Stimulated activated memory B cell treated with anti-CD40 and anti-IgM and Interleukin-4, amounts not matched to agents 10 μg/mL and 1 μg/mL and 100 μg/mL, for 72 hours (primary cell): Measurements from ENCODE around the gene DLG2.

Experiments
- ATAC-seq: fragments of 150-1000 bp; cut with Tn5 transposase; 2 replicates; pipeline ENCODE4 v1.10.0; 2021
- H3K27ac Mint-ChIP-seq: one replicate; pipeline ENCODE4 v1.8.0; 2022; ENCODE audit warnings: mild to moderate bottlenecking, mixed read lengths
- H3K27me3 Mint-ChIP-seq: one replicate; pipeline ENCODE4 v1.8.0; 2022; ENCODE audit warnings: mixed read lengths
- H3K36me3 Mint-ChIP-seq: one replicate; pipeline ENCODE4 v1.8.0; 2022; ENCODE audit warnings: mixed read lengths
- H3K4me1 Mint-ChIP-seq: one replicate; pipeline ENCODE4 v1.8.0; 2022; ENCODE audit warnings: mixed read lengths
- H3K4me3 Mint-ChIP-seq: one replicate; pipeline ENCODE4 v1.8.0; 2022; ENCODE audit warnings: mild to moderate bottlenecking, moderate library complexity, mixed read lengths
- H3K9me3 Mint-ChIP-seq: one replicate; pipeline ENCODE4 v1.8.0; 2022; ENCODE audit warnings: mixed read lengths

The DLG2 gene

DNA sequence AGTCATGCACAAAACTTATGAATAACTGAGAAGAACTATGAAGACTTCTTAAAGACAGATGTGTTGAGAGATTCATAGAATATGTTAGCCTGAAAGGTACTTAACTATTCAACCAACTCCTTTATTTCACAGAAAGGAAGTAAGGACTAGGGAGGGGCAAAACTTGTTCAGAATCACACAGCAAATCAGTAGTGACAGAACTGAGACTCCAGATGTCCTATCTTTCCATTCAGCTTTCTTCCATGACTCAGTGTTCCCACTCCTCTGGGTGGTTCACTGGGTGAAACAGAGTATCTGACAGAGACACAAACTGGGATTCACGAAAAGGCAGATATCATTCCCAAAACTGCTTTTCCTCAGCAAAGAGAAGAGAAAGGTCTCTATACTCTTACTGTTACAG, 1053.3 kb downstream of the DLG2 start:
- ATAC-seq = no peak
- no peaks in the 10 kb centered on the region for H3K27me3 Mint-ChIP-seq

DNA sequence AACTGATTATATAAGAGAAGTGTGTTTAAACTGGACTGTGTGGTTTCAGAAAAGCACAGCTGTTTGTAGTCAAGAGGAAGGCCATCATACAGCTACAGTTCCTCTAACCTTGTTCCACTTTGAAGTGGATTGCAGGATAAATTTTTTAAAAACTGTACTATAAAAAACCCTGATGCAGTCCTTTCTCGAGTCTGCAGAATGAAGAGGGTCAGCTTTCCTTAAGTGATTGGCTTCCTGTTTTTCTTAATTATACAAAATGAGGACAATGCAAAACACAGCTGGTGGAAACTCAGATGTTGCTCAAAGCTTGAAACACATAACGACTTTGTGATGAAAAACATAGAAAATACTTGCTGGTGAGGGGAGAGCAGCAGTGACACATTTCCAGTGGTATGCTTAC, 1060.5 kb downstream of the DLG2 start:
- no peaks in the 10 kb centered on the region for H3K4me1 Mint-ChIP-seq
- no peak overlapping the region for H3K4me3 Mint-ChIP-seq
- peaks cover 14% of the 10 kb centered on the region for H3K9me3 Mint-ChIP-seq
- H3K27ac Mint-ChIP-seq = no peak overlapping the region
- ATAC-seq = no peak
- H3K27me3 Mint-ChIP-seq = no peaks in the 10 kb centered on the region
- H3K36me3 Mint-ChIP-seq = no peaks in the 10 kb centered on the region

More for the DNA sequence above, 1053.3 kb downstream of the DLG2 start:
- no peaks in the 10 kb centered on the region for H3K4me1 Mint-ChIP-seq
- no peak overlapping the region for H3K27ac Mint-ChIP-seq
- H3K9me3 Mint-ChIP-seq = peaks cover 14% of the 10 kb centered on the region
- H3K36me3 Mint-ChIP-seq = no peaks in the 10 kb centered on the region
- H3K4me3 Mint-ChIP-seq = no peak overlapping the region

DNA sequence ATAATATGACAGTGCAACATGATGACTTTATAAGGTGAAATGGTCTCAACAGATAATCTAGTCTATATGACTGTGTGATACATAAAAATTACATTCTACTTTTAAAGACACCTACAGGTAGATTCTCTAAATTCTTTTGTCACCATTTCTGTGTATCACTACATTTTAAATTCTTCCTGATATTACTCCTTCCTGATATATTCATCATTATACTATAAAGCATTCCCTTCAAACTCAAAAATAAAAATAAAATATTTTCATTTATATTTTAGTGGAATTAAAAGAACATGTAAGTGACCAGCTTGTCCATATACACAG, 1062.3 kb downstream of the DLG2 start:
- no peaks in the 10 kb centered on the region for H3K4me1 Mint-ChIP-seq
- H3K4me3 Mint-ChIP-seq = no peak overlapping the region
- H3K36me3 Mint-ChIP-seq = no peaks in the 10 kb centered on the region
- no peaks in the 10 kb centered on the region for H3K27me3 Mint-ChIP-seq
- no peak for ATAC-seq
- peaks cover 4% of the 10 kb centered on the region for H3K9me3 Mint-ChIP-seq
- H3K27ac Mint-ChIP-seq = no peak overlapping the region

DNA sequence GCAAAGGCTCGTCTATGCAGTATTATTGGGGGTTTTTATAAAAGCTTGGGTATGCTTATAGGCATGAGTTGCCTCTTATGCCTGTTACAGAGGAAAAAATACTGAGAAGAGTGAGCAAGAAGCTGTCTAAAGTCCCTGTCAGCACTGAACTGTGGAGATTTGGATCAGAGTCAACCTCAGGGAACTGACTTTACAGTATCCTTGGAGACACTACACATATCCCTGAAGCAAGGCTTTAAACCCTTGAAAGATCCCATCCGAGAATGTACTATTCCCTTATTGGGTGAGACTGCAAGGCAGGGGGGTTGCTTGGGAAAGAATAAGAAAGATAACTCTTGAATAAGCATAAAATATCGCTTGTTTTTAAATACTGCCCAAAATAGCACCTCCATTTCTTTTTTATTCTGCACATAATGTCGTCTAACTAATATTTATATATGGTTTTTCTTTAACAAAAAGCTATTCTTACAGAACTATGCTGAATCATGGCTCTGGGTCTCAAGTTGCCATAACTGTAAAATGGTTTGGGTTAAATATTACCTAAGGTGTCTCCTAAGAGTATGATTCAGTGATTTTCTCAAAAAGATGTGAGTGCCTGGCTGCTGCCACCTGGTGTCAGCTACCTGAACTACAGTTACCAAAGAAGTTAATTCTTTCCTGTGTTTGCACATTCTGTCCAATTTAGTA, 1062.8 kb downstream of the DLG2 start:
- ATAC-seq = no peak
- peaks cover 4% of the 10 kb centered on the region for H3K9me3 Mint-ChIP-seq

DNA sequence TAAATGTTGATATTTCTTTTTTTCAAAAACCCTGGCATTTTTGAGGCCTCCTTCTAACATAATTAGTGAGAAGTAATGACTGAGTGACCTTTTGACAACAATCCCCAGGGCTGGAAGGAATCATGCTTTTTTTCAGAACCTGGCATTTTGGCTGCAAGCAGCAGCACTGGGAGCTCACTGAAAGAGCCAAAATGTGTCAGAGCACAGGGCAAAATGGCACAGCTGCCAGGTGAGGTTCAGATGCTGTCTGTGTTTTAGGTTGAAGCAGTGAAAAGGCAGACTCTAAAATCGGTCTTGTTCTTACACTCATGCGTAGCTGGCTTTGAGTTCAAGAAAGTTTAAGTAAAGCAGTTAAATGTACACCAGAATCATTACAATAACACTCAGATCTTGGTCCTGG, 1063.8 kb downstream of the DLG2 start:
- no peaks in the 10 kb centered on the region for H3K9me3 Mint-ChIP-seq
- H3K4me3 Mint-ChIP-seq = no peak overlapping the region
- H3K36me3 Mint-ChIP-seq = no peaks in the 10 kb centered on the region
- no peak overlapping the region for H3K27ac Mint-ChIP-seq
- H3K4me1 Mint-ChIP-seq = no peaks in the 10 kb centered on the region
- no peaks in the 10 kb centered on the region for H3K27me3 Mint-ChIP-seq
- no peak for ATAC-seq

More for the DNA sequence above, 1062.8 kb downstream of the DLG2 start:
- Mint-ChIP-seq H3K27me3 (no peaks in the 10 kb centered on the region), H3K36me3 (no peaks in the 10 kb centered on the region), H3K4me3 (no peak overlapping the region), H3K4me1 (no peaks in the 10 kb centered on the region), H3K27ac (no peak overlapping the region)

DNA sequence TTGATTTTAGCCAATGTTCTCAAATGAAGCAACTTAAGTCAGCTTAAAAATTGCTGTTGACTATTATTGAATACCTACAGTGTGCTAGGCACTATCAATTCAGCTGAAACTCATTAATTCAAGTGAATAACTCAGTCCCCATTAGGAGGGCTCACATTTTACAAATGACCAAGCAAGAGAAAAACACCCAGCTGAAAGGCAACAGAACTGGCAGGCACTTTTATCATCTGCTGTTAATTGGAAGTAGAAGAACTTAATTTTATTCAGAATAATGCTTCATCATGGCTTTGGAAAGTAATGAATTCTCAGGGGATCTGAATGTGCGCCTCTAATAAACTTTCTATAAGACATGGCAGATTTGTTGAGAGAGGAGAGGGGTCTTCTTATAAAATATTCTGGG, 1066.9 kb downstream of the DLG2 start:
- Mint-ChIP-seq H3K36me3 (no peaks in the 10 kb centered on the region), H3K4me3 (no peak overlapping the region), H3K4me1 (no peaks in the 10 kb centered on the region), H3K9me3 (no peaks in the 10 kb centered on the region), H3K27me3 (no peaks in the 10 kb centered on the region), H3K27ac (no peak overlapping the region)
- no peak for ATAC-seq

DNA sequence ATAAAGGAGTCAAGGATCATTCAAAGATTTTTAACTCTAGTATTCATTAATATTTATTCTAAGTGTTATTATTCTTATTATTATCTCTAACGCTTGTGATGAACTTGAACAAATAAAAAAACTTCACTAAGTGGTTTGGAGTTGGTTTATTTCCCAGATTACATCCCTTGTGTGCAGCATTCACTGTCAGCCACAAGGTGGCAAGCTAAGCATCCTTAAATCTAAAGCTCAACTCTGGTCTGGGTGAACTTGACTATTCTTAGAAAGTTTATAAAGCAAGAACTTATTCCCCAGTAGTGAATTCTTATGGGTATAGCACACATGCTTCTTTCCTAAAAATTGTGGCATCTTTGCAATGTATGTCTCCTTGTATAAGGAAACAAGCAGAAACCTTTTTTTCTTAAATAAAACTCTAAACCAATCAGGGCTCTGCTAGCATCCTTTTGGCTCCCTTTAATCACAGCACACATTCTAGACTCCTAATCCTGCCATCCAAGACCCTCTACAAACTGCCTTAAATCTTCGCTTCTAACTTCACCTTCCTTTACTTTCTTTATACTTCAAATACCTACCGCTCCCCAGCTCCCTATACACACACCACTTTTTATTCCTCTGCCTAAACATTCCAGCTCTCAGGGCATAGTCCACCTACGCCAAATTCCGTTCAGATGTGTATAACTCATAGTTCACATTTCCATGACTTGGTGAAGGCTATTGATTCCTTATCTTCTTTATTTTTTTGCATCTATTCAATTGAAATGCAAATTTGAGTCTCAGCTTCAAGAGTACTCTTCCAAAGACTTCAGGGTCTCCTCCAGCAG, 1068.8 kb downstream of the DLG2 start:
- no peak for ATAC-seq
- H3K4me3 Mint-ChIP-seq = no peak overlapping the region

DNA sequence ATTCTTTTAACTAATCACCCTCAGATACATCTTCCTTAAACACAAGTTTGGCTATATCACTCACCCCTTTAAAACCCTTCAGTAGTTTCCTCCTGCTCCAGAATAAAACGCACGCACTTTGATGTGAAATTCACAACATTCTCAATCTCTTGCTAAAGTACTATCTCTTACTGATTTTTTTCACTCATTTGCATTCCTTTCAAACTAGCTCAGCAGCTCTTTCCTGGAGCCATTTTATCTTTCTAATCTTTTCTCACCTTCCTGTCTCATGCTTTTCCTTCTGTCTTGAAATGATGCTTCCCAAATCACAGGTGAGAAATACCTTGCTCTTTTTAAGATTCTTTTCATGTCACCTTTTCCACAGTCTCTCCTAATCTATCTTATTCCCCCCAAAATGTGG, 1074.4 kb downstream of the DLG2 start:
- H3K27ac Mint-ChIP-seq = peak overlapping the region; percentile 15
- no peak overlapping the region for H3K4me3 Mint-ChIP-seq
- H3K36me3 Mint-ChIP-seq = no peaks in the 10 kb centered on the region
- no peak for ATAC-seq
- H3K4me1 Mint-ChIP-seq = peaks cover 26% of the 10 kb centered on the region
- H3K27me3 Mint-ChIP-seq = no peaks in the 10 kb centered on the region
- no peaks in the 10 kb centered on the region for H3K9me3 Mint-ChIP-seq

More for the DNA sequence above, 1068.8 kb downstream of the DLG2 start:
- Mint-ChIP-seq H3K27me3 (no peaks in the 10 kb centered on the region), H3K4me1 (peaks cover 1% of the 10 kb centered on the region), H3K36me3 (no peaks in the 10 kb centered on the region), H3K9me3 (no peaks in the 10 kb centered on the region), H3K27ac (no peak overlapping the region)

DNA sequence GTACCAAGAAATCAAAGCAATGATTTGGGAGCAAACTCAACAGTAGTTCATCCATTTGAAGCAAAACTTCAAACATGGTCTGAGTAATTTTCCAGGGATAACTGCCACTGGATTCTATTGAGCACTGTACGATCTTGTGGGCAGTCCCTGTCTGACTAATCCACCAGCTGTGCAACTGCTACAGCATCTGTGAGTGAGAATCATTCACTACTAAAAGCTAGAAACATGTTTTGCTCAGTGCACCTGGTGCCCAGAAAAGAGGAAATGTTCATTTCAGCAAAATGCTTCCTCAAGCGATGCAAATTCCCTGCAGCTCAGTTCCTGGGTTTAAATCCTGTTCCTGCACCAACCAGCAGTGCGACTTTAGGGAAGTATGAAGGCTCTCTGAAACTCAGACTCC, 1077.9 kb downstream of the DLG2 start:
- Mint-ChIP-seq H3K27me3 (no peaks in the 10 kb centered on the region), H3K36me3 (no peaks in the 10 kb centered on the region), H3K4me1 (peaks cover 26% of the 10 kb centered on the region), H3K4me3 (no peak overlapping the region), H3K9me3 (no peaks in the 10 kb centered on the region), H3K27ac (peak overlapping the region; percentile 65)
- ATAC-seq = peak; percentile 96

DNA sequence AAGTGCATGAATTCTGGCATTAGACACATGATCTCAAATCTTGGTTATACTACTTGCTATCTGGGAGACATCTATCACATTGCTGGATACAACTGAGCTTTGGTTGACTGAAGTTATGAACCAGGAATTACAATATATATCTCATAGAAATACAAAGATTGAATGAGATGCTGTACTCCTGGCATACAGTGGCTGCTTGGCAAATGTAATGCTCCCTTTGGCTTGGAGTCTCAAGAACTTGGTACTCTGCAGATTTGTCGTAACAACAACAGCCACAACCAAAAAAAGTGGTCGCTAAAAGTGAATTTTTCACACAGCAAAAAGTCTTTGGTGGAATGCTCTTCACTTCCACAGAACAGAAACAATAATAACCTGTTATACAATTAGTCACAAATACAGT, 1082.6 kb downstream of the DLG2 start:
- no peak overlapping the region for H3K4me3 Mint-ChIP-seq
- H3K27ac Mint-ChIP-seq = no peak overlapping the region
- H3K27me3 Mint-ChIP-seq = no peaks in the 10 kb centered on the region
- no peak for ATAC-seq
- H3K9me3 Mint-ChIP-seq = no peaks in the 10 kb centered on the region
- H3K36me3 Mint-ChIP-seq = no peaks in the 10 kb centered on the region
- H3K4me1 Mint-ChIP-seq = peaks cover 19% of the 10 kb centered on the region

DNA sequence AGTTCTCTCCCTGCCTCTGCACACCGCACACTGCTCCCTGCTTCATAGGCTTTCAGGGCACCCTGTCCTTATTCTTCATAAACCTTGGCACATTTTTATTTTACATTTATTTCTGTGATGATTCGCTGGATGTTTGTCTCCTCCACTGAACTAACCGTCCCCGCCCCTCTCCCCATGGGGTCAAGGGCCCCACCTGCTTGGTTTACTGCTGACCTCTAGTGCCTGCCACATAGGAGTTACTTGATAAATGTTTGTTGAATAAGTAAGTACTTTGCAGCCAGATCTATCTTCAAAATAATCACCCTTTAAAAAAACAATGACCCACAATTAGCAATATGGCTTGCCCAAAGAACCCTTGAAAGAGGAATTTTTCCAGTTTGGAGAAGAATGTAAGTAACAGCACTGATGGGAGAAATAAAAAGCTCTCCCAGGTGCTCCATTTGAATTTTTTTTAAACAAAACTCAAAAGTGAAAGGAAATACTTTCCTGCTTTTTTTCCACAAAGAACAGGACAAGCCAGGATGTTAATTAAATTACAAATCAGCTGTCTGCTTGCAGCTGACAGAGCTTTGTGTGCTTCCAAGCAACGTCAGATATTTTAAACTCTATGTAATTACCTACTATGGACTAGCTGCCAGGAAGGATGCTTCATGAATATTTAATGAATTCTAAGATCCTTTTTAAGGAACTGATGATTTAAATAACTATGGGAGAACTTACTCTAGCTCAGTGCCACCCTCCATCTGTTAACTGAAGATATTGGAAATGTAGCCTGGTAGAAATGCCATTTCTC, 1083.6 kb downstream of the DLG2 start:
- Mint-ChIP-seq H3K4me3 (no peak overlapping the region), H3K27me3 (no peaks in the 10 kb centered on the region)

DNA sequence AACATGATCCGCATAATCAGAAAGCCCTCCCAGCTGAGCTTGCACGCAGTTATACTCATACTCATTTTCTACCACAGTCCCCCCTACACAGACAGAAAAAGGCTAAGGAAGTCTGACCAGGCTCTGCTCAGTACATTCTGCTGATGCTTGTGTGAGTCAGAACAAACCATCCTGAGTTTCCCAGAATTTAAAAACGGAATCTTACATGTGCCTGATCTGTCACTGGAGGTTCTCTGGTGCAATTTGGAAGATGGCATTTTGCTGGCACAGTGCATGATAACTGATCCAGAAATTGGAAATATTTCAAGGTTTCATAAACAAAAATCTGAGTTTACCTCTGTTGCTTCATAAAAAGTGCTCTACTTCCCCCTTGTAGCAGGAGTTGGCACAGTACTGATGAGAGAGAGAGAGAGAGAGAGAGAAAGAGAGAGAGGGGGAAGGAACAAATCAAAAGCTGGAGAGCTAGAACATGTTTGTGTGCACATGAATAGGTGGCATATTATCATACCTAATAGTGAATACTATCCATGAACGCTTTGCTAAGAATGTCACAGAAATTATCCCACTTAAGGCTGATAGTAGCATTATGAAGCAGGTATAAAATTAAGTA, 1085.3 kb downstream of the DLG2 start:
- Mint-ChIP-seq H3K36me3 (no peaks in the 10 kb centered on the region), H3K27ac (no peak overlapping the region)

More for the DNA sequence above, 1083.6 kb downstream of the DLG2 start:
- no peaks in the 10 kb centered on the region for H3K36me3 Mint-ChIP-seq
- H3K9me3 Mint-ChIP-seq = no peaks in the 10 kb centered on the region
- H3K4me1 Mint-ChIP-seq = peaks cover 9% of the 10 kb centered on the region
- no peak overlapping the region for H3K27ac Mint-ChIP-seq
- no peak for ATAC-seq

DNA sequence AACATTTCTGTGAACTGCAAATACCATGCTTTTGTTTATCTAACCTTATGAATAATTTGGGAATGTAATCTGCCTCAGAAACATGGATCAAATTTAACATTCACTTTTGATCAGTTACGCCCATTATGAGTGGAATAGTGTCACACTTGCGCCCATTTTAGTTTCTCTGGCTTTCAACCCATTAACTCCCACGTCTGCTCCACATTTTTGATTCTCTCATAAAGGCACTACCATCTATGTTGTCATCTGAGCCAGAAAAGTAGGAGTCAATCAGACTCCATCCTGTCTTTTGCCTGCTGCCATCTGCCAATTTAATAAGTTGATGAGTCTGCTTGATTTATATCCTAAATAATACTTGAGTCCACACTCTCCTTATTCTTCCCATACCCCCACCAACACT, 1090.7 kb downstream of the DLG2 start:
- Mint-ChIP-seq H3K9me3 (no peaks in the 10 kb centered on the region), H3K4me1 (peaks cover 1% of the 10 kb centered on the region), H3K36me3 (no peaks in the 10 kb centered on the region), H3K27me3 (no peaks in the 10 kb centered on the region), H3K27ac (no peak overlapping the region), H3K4me3 (no peak overlapping the region)
- no peak for ATAC-seq

More for the DNA sequence above, 1085.3 kb downstream of the DLG2 start:
- no peaks in the 10 kb centered on the region for H3K27me3 Mint-ChIP-seq
- no peaks in the 10 kb centered on the region for H3K9me3 Mint-ChIP-seq
- no peak for ATAC-seq
- no peak overlapping the region for H3K4me3 Mint-ChIP-seq
- peaks cover 8% of the 10 kb centered on the region for H3K4me1 Mint-ChIP-seq

DNA sequence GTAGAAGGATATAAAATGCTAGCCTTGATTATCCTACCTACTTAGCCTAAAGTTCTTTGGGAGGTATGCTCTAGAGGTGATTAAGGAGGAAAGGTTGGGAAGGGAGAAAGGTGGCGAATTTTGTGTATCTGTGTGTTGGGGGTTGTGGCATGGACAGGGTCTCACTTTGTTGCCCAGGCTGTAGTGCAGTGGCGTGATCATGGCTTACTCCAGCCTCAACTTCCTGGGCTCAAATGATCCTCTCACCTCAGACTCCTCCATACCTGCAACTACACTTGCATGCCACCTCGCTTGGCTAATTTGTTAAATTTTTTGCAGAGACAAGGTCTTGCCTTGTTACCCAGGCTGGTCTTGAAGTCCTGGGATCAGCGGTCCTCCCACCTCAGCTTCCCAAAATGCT, 1094.8 kb downstream of the DLG2 start:
- Mint-ChIP-seq H3K36me3 (no peaks in the 10 kb centered on the region), H3K4me1 (peaks cover 11% of the 10 kb centered on the region), H3K4me3 (no peak overlapping the region), H3K27me3 (peaks cover 23% of the 10 kb centered on the region), H3K9me3 (no peaks in the 10 kb centered on the region), H3K27ac (no peak overlapping the region)
- no peak for ATAC-seq

DNA sequence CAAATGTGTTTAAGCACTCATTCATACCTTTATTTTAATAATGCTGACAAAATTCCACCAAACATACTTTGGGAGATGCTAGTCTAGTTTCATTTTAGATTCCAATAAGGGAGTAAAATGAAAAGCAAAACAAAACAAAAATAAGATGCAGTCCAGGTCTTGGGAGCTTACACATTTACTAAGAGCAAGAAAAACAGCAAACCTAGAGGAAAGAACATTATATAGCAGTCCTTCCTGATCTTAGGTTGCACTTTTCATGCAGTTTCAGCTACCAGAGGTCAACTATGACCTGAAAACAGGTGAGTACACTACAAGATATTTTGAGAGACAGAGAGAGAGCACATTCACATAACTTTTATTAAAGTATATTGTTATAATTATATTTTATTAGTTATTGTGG, 1100.9 kb downstream of the DLG2 start:
- no peak overlapping the region for H3K4me3 Mint-ChIP-seq
- no peak overlapping the region for H3K27ac Mint-ChIP-seq
- peaks cover 23% of the 10 kb centered on the region for H3K27me3 Mint-ChIP-seq
- no peaks in the 10 kb centered on the region for H3K36me3 Mint-ChIP-seq
- peaks cover 11% of the 10 kb centered on the region for H3K4me1 Mint-ChIP-seq
- H3K9me3 Mint-ChIP-seq = no peaks in the 10 kb centered on the region
- ATAC-seq = no peak
